ENCODE results near the gene TBC1D2B.
"Not testable (repeated sequence)": the region's sequence is repeated elsewhere in the genome, so short reads cannot be mapped to it uniquely, and the experiment has no call there.

GRCh38 chr15:77978759-77979145, 98.8 kb downstream of the TBC1D2B start:
- TF ChIP-seq POLR2A, CTCF (IDR thresholded peaks at IDR 0.05): not testable (repeated sequence)

Data from heart left ventricle (tissue), 13 donors.